Upper lobe of right lung (tissue), 1 donor: Measurements from ENCODE around the gene NR0B1. TPM values are rescaled to one million over a fixed set of nuclear protein-coding genes. Genes with fewer than 3 reads are reported as not detected.

Experiments used
- ATAC-seq: fragments of 200-7000 bp; cut with Tn5 transposase; one replicate; pipeline ENCODE4 v1.9.1; 2020; ENCODE audit warnings: mild to moderate bottlenecking, moderate library complexity
- DNase-seq: peaks from one replicate; pipeline ENCODE4 v3.0.0-alpha.2; 2020
- H3K27ac ChIP-seq: fragments of 200-600 bp; one replicate; pipeline ENCODE4 v1.8.0; 2022
- H3K27me3 ChIP-seq: fragments of 200-600 bp; one replicate; pipeline ENCODE4 v1.8.0; 2022; ENCODE audit warnings: mild to moderate bottlenecking
- H3K36me3 ChIP-seq: fragments of 200-600 bp; one replicate; pipeline ENCODE4 v1.8.0; 2022
- H3K4me1 ChIP-seq: fragments of 200-600 bp; one replicate; pipeline ENCODE4 v1.8.0; 2022
- H3K4me3 ChIP-seq: fragments of 200-600 bp; one replicate; pipeline ENCODE4 v1.8.0; 2022; ENCODE audit warnings: mild to moderate bottlenecking
- H3K9me3 ChIP-seq: fragments of 200-600 bp; one replicate; pipeline ENCODE4 v1.8.0; 2022
- CTCF ChIP-seq: fragments of 200-600 bp; IDR thresholded peaks from one replicate; pipeline ENCODE4 v1.8.0; 2022; ENCODE audit warnings: antibody characterized with exemption
- intact Hi-C: fragments of 100-400 bp; cut with DNase I; formaldehyde crosslinking; loops from one replicate; pipeline ENCODE4 v1.11.0; 2022
- total RNA-seq: library from RNA; stranded (reverse); fragmentation: NEBNext Ultra II Directional; extraction: Animal tissue kit (Norgen Biotek cat#: 25700); gene quantifications from one replicate; pipeline ENCODE4 v1.2.1, GENCODE V29; 2021
- donor health status: DM: no; HTN: yes; CAD: no; lungs with severe emphysema.

NR0B1 gene
- total RNA-seq, 1 donor from 2014 or later, result not detected

DNA sequence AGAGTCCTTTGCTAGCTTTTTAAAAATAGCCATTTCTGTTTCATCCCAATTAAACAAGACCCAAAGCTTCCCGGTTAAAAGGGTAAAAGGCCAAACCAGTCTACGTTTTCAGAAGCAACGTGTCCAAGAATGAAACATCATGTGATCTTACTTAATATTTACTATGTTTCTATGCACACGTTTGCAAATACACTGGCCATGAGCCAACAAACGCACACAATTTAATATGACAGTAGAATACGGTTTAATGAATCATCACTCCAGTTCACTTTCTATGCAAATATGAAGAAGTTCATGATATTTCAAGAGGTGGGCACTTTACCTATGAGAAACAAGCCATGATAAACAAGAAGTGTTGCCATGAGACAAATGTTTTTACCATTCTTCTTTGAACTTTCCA lies 4.3 kb downstream of the NR0B1 start:
- no peak for ATAC-seq
- Histone ChIP-seq H3K4me1 (no peaks in the 10 kb centered on the region), H3K27me3 (peaks cover 19% of the 10 kb centered on the region), H3K4me3 (no peak overlapping the region), H3K27ac (no peak overlapping the region), H3K36me3 (no peaks in the 10 kb centered on the region), H3K9me3 (no peaks in the 10 kb centered on the region)
- no peak for DNase-seq
- no peak for TF ChIP-seq CTCF
- intact Hi-C loops, result no loop called here

DNA sequence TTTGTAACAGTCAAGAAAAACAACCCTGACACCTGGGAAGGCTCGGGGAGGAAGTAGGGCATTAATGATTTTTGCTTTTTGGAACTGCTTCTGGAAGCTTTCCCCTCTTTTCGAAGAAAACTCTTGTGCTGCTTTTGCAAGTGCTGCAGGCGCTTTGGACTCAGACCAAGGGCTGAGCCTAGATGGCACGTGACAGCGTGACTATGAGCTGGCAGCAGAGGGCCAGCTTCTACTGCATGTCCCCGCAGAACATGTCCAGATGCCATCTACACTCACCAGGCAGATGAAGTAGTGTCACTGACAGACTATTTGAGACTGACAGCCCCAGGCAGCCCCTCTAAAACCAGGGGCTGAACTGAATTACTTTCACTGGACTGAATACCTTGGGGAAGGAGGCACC lies 6.2 kb downstream of the NR0B1 start:
- H3K27me3 ChIP-seq, result peaks cover 1% of the 10 kb centered on the region
- H3K4me1 ChIP-seq, result no peaks in the 10 kb centered on the region
- H3K4me3 ChIP-seq, result no peak overlapping the region
- no peak for ATAC-seq
- TF ChIP-seq CTCF, result no peak
- H3K27ac ChIP-seq, result no peak overlapping the region
- no peaks in the 10 kb centered on the region for H3K36me3 ChIP-seq
- no peaks in the 10 kb centered on the region for H3K9me3 ChIP-seq
- intact Hi-C loops, result no loop called here
- DNase-seq, result no peak

DNA sequence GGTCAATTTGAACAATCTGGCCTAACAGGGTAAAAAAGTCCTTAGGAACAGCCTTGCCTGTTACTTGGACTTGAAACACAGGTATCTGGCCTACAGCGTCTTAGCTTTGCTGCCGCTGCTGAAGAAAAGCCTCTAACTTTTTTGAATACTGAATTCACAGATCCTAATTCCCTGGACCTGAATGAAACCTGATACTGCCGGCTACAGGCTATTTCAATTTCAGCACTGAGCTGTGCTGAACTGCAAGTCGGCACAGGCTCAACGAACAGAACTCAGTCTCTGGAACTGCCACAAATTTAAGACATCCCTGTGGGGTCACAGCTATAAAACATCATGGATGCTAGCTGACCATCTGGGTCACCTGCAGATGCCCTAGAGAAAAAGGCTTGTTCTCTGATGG lies 7.2 kb downstream of the NR0B1 start:
- Histone ChIP-seq H3K27me3 (no peaks in the 10 kb centered on the region), H3K27ac (no peak overlapping the region), H3K36me3 (no peaks in the 10 kb centered on the region), H3K4me1 (no peaks in the 10 kb centered on the region), H3K9me3 (no peaks in the 10 kb centered on the region), H3K4me3 (no peak overlapping the region)
- DNase-seq (no peak), ATAC-seq (no peak)
- TF ChIP-seq CTCF, result no peak
- intact Hi-C loops, result no loop called here

- intact Hi-C loops, result no loop called here
- H3K27me3 ChIP-seq, result no peaks in the 10 kb centered on the region
- H3K4me3 ChIP-seq, result no peak overlapping the region
- no peaks in the 10 kb centered on the region for H3K4me1 ChIP-seq
- DNase-seq (no peak), ATAC-seq (no peak)
- no peak for TF ChIP-seq CTCF
- H3K9me3 ChIP-seq, result no peaks in the 10 kb centered on the region
- H3K36me3 ChIP-seq, result no peaks in the 10 kb centered on the region
- H3K27ac ChIP-seq, result no peak overlapping the region
Observed at GRCh38 chrX:30301208-30301607, 8.0 kb downstream of the NR0B1 start.

- intact Hi-C loops, result no loop called here
- DNase-seq (no peak), ATAC-seq (no peak)
- H3K27me3 ChIP-seq, result no peaks in the 10 kb centered on the region
- no peaks in the 10 kb centered on the region for H3K4me1 ChIP-seq
- H3K4me3 ChIP-seq, result no peak overlapping the region
- no peak for TF ChIP-seq CTCF
- H3K27ac ChIP-seq, result no peak overlapping the region
- H3K9me3 ChIP-seq, result no peaks in the 10 kb centered on the region
- no peaks in the 10 kb centered on the region for H3K36me3 ChIP-seq
Observed at GRCh38 chrX:30296408-30297254, 12.6 kb downstream of the NR0B1 start.
